GM21390 (cell line): ENCODE results near the gene GCNA.
"Not testable (repeated sequence)": the region's sequence is repeated elsewhere in the genome, so short reads cannot be mapped to it uniquely, and the experiment has no call there.

ENCODE experiments used
- ATAC-seq: cut with Tn5 transposase; IDR thresholded peaks from one replicate; pipeline ENCODE4 v1.9.1; 2021; ENCODE audit not compliant: unreplicated experiment

The GCNA gene

DNA sequence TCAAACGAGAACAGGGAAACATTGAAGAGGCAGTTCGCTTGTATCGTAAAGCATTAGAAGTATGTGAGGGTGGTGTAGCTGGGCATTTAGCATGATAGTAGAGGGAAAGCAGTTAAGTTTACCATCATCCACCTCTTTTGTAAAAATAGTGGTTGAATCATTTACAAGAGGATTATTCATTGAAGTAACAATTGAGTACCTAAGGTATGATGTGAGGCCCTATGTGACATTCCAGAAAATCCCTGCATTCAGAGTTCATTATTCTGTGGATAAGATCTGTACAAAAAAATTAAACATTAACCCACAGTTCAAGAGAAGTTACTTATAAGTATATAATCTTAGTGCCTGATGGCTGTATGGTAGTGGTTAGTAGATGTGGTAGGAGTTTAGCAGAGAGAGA lies 22.2 kb upstream of the GCNA start:
- ATAC-seq, result no peak

DNA sequence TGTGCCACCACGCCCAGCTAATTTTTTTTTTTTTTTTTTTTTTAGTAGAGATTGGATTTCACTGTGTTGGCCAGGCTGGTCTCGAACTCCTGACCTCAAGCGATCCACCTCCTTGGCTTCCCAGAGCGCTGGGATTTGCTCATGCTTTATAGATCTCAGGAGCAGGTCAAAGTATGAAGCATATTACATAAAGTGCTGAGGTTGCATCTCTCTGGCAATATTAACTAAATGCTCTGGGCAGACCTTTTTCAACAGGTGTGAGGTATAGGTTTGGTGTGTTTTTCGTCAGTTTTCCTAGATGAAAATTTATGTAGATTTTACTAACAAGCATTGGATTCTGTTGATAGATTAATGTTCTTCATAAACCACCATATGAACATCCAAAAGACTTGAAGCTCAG lies 19.3 kb upstream of the GCNA start:
- ATAC-seq, result no peak

DNA sequence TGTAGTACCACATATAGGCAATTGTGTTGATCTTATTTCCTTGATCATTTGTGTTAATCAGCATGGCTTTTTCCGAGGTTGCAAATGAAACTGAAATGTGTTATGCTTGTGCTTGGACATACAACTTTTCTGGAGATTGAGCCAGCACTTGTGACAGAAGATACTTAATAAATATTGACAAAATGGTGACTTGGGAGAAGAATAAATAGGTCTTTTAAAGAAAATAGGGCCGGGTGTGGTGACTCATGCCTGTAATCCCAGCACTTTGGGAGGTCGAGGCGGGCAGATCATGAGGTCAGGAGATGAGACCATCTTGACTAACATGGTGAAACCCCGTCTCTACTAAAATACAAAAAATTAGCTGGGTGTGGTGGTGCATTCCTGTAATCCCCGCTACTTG lies 18.5 kb upstream of the GCNA start:
- not testable (repeated sequence) for ATAC-seq

DNA sequence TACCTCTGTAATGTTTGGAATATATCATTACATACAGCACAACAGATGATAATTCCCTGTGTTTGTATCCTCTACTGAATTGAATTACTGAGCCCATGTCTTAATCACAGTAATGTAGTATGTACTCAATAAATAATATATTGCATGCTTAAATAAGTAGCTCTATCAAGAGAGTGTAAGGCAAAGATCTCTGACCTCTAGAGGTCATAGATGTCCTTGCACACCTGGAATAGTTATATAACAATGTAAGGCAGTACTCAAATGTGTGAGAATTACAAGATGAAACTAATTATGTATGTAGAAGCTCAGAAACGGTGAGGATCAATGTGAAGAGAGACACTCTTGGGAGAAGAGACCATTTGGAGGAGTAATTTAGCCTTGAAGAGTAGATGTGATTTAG lies 14.3 kb upstream of the GCNA start:
- ATAC-seq, result no peak

DNA sequence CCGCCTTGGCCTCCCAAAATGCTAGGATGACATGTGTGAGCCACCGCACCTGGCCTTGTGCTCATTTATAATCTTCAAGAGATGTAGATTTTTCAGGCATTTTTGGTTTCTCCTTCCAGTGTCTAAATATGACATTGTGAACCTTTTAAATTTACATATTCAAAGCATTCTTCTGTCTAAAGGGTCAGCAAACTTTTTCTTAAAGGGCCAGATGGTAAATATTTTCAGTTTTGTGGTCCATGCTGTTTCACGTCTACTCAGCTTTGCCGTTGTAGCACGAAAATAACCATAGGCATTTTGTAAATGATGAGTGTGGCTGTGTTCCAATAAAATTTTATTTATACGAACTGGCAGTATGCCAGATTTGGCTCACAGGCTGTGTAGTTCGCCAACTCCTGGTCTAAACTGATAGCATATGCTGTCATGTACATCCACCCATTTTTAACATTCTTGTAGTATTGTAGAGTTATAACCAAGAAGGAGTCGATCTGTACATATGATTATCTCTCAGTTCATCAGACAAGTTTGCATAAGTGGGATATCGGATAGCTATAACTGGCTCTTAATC lies 12.7 kb upstream of the GCNA start:
- ATAC-seq, result no peak

DNA sequence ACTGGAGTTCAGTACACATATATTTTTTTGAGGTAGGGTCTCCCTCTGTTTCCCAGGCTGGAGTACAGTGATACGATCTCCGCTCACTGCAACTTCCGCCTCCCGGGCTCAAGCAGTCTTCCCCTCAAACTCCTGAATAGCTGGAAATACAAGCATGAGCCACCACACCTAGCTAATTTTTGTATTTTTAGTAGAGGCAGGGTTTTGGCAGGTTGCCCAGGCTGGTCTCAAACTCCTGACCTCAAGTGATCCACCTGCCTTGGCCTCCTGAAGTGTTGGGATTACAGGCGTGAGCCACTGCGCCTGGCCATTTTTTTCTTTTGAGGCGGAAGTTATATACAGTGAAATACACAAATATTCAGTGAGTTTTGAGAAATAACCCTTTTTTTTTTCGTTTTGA lies 6.8 kb upstream of the GCNA start:
- ATAC-seq, result not testable (repeated sequence)

DNA sequence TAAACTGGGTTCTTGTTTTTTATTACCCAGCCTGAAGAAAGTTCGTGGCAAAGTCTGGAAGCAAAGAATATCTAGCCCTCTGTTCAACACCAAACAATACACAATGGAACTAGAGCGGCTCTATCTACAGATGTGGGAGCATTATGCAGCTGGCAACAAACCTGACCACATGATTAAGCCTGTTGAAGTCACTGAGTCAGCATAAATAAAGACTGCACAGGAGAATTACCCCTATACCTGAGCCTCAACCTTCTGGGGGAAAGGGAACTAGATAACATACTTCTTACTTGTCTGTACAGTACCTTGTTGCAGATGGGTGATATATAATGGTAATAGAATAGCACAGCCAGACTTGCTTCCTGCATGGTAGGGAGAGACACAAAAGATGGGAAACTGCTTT lies 4.6 kb upstream of the GCNA start:
- no peak for ATAC-seq

DNA sequence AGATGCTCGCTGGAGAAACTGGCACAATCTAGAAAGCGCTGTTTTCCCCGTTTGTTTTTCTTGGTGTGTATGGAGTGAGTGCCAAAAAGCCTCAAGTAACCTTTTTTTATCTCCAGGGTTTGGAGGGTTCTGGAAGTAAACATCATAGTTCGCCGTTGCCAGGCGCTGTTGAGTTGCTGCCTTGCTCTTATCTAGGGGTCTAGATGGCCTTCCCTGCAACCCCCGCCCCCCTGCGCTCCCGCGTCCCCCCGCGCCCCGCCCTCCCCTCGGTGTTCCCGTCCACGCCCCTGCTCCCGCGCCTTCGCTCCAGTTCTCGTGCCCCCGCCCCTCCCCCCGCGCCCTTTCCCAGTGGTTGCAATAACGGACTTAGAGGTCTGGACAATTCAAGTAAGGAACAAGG lies 555 bp upstream of the GCNA start:
- no peak for ATAC-seq

DNA sequence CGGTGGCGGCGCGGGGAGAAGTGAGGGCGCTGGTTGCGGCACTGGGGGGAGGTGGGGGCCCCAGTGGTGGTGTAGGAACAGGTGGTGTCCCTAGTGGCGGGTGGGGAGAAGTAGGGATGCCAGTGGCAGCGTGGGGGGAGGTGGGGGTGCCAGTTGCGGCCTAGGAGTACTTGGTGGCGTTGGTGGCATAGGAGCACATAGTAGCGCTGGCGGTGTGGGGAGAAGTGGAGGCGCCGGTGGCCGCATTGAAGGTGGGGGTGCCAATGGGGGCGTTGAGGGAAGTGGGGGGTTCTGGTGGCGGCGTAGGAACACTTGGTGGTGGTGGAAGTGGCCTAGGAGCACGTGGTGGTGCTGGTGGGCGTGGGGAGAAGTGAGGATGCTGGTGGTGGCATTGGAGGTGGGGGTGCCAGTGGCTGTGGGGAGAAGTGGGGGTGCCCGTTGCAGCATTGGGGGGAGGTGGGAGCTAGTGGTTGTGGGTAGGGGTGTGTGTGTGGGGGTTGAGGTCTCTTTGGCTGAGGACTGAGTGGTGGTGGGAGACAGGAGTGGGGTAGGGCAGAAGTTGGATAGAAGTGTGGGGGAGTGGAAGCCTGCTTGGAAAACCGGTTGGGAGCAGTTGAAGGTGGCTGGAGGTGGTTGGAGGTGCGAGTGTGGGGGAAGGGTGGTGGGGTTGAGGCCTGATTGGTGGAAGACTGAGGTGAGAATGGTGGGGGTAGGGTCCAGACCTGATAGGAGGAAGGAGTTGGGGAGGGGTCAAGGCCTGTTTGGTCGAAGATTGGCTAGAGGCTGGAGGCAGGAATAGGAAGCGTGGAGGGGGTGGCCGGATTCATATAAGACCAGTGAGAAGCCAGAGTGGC lies 1.1 kb downstream of the GCNA start:
- ATAC-seq, result no peak

DNA sequence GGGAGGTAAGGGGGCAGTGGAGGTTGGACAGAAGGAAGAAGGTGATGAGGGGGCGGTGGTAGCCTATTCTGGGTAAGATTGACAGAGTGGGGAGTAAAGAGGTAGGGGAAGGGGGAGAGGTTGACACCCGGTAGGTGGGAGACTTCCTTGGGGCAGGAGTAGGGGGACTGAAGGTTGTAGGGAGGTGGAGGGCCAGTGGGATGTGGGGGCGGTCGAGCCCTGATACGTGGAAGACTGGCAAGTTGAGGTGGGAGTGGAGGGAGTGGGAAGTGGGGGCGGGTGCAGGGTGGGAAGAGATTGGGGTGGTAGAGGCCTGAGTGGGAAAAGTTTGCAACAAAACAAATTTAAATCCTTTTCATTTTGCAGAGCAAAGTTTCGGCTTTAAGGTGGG lies 1.7 kb downstream of the GCNA start:
- ATAC-seq, result no peak

DNA sequence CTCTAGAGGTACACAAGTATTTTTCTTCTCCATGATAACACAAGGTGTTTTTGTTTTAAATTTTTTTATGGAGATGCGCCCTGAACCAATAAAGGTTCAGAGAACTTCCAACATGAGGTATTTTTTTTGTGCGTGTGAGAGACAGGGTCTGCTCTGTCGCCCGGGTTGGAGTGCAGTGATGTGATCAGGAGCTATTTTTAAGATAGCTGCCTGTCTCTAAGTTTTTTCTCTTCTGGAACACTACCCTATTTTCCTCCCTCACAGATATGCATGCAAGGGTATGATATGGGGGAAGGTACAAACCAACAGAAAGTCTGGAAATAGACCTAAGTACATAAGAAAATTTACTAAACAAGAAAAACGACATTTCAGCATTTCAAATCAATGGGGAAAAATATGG lies 3.0 kb downstream of the GCNA start:
- no peak for ATAC-seq

DNA sequence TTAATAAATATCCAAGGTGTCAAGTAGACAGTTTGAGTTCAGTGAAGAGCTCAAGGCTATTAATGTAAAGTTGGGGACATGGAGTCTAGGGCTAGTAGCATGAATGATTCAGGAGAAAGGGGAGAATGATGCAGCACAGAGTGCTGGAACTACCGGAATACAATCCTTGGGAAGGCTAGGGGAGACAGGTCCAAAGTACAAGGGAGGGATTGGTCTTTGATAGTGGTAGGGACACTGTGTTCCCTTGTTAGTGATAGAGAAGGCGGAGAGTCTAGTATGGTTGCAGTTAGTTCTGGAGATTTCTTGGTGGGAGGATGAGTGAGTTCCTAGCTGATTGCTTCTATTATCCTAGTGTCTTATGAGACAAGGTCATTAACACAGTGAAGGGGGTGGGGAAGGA lies 8.7 kb downstream of the GCNA start:
- no peak for ATAC-seq

DNA sequence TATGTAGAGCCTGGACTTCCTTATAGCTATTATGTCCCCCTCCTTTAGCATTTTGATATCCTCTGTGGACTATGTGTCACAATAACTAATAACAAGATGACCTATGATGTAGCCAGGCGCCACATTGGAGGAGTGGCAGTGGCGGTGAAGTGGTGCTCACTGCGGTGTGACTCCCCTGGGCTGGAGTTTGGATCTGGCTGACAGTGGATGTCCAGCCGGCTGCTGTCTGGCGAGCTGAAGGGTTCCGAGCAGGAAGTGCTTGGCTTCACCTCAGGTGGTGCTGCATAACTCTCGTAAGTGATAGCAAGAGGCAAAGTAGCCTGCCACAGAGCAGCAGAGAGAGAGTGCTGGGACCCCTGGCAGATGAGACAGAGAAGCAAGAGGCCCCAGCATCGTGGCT lies 15.0 kb downstream of the GCNA start:
- ATAC-seq, result not testable (repeated sequence)

DNA sequence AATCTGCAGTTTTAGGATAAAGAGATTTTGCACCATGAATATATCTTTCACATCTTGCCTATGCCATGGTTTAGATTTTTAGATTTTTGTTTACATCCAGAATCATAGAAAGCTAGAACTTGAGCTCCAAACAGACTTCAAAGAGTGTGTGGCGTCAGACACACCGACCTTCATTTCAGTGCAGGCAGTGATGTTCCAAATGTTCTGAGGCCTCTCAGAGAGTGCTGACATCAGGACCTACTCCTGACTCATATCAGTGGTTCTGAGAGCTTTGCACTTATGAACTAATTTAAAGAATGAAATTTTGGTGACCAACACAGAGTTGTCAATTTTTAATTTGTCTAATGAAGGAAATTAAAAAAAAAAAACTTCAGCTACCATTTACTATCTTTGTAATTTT lies 21.7 kb downstream of the GCNA start:
- ATAC-seq, result no peak

DNA sequence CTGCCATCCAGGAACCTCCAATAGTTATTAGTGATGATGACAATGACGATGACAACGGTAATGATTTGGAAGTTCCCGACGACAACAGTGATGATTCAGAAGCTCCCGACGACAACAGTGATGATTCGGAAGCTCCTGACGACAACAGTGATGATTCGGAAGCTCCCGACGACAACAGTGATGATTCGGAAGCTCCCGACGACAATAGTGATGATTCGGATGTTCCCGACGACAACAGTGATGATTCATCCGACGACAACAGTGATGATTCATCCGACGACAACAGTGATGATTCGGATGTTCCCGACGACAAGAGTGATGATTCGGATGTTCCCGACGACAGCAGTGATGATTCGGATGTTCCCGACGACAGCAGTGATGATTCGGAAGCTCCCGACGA lies 25.4 kb downstream of the GCNA start:
- no peak for ATAC-seq

DNA sequence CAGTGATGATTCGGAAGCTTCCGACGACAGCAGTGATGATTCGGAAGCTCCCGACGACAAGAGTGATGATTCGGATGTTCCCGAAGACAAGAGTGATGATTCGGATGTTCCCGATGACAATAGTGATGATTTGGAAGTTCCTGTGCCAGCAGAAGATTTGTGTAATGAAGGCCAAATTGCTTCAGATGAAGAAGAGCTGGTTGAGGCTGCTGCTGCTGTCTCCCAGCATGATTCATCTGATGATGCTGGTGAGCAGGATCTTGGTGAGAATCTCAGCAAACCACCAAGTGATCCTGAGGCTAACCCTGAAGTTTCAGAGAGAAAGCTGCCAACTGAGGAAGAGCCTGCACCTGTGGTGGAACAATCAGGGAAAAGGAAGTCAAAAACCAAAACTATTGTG lies 25.9 kb downstream of the GCNA start:
- no peak for ATAC-seq

DNA sequence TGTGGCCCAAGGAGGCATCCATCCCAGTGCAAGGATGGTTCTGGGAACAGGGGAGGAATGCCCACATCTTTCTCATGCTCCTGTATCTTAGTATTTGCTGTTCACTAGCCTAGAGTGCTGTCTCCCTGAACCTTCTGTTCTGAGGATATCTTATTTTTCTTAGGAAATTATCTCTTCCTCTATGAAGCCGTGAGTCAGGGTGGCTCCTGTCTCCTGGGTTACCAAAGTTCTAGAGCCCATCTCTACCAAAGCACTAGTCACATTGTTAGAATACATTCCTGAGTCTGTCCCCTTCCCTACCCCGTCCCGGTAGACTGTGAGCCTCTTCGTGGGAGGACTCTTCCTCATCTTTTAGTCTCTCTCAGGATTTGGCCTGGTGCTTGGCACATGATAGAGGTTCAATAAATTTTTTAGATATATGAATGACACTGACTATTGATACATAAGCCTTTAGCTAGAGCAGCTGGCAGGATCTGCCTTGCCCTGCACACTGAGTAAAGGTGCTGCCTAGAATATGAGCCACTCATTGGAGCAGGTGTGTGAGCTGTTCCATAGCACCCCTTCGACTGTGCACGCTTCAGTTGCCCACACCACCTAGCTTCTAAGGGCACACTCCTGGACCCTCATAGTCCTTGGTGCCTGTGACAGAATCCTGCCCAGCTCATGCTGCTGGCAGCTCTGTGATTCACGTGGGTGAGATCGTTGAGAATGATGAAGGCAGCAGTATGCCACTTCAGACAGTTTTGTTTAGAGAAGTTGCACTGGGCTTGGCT lies 26.7 kb downstream of the GCNA start:
- ATAC-seq, result no peak

DNA sequence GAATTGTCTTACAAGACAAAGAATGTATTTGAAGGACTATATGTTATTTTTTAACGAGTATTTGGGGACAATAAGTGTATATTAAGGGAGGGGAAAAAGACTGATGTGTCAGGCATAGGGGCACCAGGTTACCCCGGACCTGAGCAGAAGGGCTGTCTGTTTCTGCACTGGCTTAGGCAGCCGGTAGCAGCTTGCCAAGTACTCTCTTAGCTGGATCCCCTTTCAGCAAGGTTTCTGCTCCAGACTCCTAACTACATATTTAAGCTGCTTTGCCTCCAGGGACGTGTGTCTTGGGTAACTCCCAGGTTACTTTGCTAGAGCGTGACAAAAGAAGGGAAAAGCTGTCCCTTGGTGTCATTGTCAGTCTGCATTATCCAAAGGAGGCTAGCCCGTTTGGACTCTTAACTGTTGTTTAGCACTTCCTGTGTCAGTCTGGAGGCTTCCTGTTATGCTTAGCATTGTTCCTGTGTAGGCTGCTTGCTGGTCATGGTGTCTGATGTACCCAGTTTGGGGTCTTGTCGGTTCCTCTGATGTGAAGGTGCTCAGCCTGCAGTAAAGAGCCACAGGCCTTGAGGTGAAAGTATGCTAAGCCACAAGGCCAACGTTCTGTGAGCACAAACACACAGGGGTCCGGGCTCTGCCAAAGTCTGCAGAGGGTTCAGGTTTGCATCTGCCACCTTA lies 28.4 kb downstream of the GCNA start:
- no peak for ATAC-seq

DNA sequence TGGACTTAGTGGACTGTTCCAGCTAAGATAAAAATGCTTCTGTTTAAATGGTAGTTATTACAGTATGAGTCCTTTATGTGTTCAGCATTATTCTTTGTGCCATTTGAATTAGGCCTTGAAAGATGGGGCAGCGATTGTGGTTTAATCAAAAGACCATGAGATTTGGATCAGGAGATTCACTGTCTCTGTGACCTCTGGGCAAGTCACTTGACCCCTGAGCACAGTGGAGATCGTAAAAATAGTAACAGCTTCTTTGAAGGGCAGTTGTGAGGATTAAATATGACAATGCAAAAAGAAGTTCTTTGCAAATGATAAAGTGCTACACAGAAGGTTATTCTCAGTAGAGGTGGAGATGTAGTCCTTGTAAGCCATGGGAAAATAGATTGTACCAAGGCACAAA lies 29.3 kb downstream of the GCNA start:
- ATAC-seq, result no peak

DNA sequence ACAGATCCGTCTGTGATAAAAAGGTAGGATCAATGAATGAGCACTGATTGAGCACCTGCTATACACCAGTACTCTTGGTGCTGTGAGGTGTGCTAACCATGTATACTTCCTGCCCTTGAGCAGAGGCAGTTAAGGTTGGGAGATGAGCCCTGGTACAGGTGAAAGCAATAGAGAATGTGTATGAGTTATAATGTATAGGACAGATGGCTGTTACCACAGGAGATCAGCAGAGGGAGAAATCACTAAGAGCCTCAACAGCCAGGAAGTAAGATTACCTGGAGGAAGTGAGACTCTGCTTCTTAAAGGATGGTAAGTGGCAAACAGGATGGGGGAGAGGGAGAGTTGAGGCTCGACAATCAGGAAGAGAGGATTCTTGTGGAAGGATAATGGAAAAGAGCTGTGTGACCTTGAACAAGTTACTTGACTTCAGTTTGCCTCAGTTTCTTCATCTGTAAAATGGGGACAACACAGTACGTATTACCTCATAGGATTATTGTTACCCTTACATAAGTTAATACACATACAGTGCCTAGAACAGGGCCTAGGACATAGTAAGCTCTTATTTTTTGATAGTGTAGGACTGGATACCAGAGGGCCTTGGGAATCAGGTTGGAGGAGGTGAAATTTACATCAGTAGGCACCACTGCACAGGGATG lies 31.0 kb downstream of the GCNA start:
- ATAC-seq, result no peak

DNA sequence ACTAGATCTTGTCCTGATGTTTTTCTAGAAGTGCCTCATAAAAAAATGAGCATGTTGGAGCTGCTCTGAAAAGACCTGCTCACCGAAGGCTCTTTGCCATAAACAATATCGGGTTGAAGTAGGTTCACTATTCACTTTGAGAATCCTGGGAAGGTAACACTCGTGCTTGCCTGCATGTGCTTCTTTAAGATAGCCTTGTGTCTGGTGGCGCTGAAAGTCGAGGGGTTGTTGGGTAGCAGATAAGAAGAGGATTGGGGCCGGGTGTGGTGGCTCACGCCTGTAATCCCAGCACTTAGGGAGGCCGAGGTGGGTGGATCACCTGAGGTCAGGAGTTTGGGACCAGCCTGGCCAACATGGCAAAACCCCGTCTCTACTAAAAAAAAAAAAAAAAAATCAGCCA lies 33.5 kb downstream of the GCNA start:
- ATAC-seq, result not testable (repeated sequence)
